ENCODE measurements around the gene KCND2. TPM values are rescaled to one million over a fixed set of nuclear protein-coding genes. Genes with fewer than 3 reads are reported as not detected.

Gene KCND2
- total RNA-seq, 1 donor from 2014 or later = 0.30 TPM

DNA sequence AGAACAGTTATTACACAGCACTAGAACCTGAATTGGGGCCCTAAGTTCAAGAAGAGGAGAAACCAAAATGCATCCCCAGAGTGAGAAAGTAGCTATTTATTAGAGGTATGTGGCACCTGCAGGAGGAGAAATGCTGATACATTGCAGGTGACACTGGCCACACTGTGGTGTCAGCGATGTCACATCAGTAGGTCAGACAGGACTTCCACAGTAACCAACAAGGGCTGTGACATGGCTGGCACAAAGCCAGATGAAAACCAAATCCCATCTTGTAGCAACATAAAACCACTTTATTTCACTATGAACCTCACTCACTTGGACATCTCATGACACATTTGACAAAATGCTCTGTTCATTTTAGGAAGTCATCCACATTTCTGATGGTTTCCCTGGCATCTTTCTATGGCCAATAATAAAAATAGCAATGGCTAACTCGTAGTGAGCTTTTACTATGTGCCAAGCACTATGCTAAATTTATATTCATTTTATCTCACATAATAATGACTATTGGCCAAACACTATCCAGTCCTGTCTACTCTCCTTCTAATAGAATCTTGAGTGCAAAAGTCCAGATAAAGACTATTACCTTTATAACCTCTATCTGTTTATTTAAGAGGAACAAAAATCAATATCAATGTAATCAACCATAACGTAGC is 430.7 kb downstream of the KCND2 start:
- peaks cover 3% of the 10 kb centered on the region for H3K9me3 Mint-ChIP-seq (ENCODE audit: low read depth)
- no peak overlapping the region for H3K27ac Mint-ChIP-seq (ENCODE audit: unreplicated experiment)
- no peak overlapping the region for H3K4me3 Mint-ChIP-seq (ENCODE audit: unreplicated experiment)
- no peaks in the 10 kb centered on the region for H3K27me3 Mint-ChIP-seq (ENCODE audit: low read depth)
- no peak for DNase-seq (ENCODE audit: low spot score)
- no peaks in the 10 kb centered on the region for H3K4me1 Mint-ChIP-seq (ENCODE audit: low read depth)
- no peaks in the 10 kb centered on the region for H3K36me3 Mint-ChIP-seq (ENCODE audit: low read depth)
- TF ChIP-seq, protein P1, sequence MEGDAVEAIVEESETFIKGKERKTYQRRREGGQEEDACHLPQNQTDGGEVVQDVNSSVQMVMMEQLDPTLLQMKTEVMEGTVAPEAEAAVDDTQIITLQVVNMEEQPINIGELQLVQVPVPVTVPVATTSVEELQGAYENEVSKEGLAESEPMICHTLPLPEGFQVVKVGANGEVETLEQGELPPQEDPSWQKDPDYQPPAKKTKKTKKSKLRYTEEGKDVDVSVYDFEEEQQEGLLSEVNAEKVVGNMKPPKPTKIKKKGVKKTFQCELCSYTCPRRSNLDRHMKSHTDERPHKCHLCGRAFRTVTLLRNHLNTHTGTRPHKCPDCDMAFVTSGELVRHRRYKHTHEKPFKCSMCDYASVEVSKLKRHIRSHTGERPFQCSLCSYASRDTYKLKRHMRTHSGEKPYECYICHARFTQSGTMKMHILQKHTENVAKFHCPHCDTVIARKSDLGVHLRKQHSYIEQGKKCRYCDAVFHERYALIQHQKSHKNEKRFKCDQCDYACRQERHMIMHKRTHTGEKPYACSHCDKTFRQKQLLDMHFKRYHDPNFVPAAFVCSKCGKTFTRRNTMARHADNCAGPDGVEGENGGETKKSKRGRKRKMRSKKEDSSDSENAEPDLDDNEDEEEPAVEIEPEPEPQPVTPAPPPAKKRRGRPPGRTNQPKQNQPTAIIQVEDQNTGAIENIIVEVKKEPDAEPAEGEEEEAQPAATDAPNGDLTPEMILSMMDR (IDR thresholded peaks at IDR 0.05) = no peak

DNA sequence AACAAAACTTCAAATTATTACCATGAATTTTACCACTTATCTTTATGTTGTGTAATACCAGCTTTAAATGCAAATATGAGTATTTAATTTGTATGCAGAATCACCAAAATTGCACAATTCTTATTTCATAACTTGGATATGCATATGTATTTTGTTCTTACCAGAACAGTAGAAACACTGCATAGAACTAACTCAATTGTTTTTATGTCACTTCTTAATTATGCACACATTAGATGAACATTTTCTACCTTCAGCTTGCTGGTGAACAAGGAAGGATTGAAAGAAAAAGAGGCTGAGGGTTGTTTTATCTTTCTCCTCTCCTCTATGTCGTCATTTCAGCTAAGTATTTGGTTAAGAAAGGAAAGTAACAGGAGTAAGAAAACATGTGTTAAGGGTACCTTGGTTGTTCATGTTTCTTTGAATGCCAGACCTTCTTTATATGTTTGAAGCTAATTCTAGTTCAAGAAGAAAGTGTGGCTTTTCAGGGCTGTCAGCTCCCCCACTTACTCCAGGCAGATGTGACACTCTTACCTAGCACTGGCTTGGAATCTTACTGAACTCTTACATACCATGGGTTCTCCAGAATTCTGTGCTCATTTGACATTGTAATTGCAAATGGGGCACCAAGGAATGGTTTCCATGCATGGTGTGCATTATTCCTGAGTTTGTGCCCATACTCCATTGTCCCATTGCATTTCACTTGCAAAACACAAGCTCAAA is 436.4 kb downstream of the KCND2 start:
- H3K27ac Mint-ChIP-seq (ENCODE audit: unreplicated experiment) = no peak overlapping the region
- H3K36me3 Mint-ChIP-seq (ENCODE audit: low read depth) = no peaks in the 10 kb centered on the region
- no peak for DNase-seq (ENCODE audit: low spot score)
- TF ChIP-seq, protein P1 (IDR thresholded peaks at IDR 0.05) = no peak
- H3K27me3 Mint-ChIP-seq (ENCODE audit: low read depth) = no peaks in the 10 kb centered on the region
- no peaks in the 10 kb centered on the region for H3K4me1 Mint-ChIP-seq (ENCODE audit: low read depth)
- H3K9me3 Mint-ChIP-seq (ENCODE audit: low read depth) = no peaks in the 10 kb centered on the region
- no peak overlapping the region for H3K4me3 Mint-ChIP-seq (ENCODE audit: unreplicated experiment)

DNA sequence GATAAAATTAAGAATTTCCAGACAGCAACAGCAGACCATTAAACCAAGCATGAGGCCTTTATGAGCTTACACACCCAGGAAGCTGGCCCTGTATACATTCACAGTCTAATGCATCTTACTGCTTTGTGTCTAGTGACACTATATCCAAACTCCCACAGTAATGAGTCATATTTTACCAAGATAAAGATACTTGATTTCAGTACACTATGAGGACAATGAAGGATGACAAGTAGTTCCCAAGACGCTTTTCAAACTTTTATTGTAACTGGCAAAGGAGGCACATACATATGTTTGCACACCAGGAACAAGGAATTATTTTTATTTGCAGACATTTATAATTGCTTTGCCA is 437.0 kb downstream of the KCND2 start:
- DNase-seq (ENCODE audit: low spot score) = no peak
- TF ChIP-seq, protein P1 (IDR thresholded peaks at IDR 0.05) = no peak
- no peak overlapping the region for H3K27ac Mint-ChIP-seq (ENCODE audit: unreplicated experiment)

DNA sequence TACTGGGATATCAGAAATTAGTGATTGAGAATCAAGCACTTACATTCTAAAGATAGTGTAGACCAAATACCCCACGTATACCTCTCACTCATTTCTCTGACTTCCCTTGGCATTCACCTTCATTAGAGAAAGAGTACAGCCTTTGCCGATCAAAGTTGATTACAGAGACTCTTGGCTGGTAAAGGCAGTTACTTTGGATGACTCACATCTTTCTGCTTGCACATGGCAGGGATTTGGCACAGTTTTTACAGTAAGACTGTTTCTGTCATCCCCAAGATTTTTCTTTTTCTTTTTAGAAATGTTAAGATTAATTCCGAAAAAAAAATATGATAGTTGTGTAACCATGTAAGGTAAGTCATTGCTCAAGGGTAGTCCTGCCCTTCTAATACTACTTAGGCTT is 442.0 kb downstream of the KCND2 start:
- H3K27me3 Mint-ChIP-seq (ENCODE audit: low read depth) = no peaks in the 10 kb centered on the region
- TF ChIP-seq, protein P1 (IDR thresholded peaks at IDR 0.05) = no peak
- peaks cover 9% of the 10 kb centered on the region for H3K4me1 Mint-ChIP-seq (ENCODE audit: low read depth)
- H3K4me3 Mint-ChIP-seq (ENCODE audit: unreplicated experiment) = no peak overlapping the region
- H3K9me3 Mint-ChIP-seq (ENCODE audit: low read depth) = peaks cover 2% of the 10 kb centered on the region
- no peak overlapping the region for H3K27ac Mint-ChIP-seq (ENCODE audit: unreplicated experiment)
- H3K36me3 Mint-ChIP-seq (ENCODE audit: low read depth) = no peaks in the 10 kb centered on the region
- DNase-seq (ENCODE audit: low spot score) = no peak

More for the DNA sequence above, 437.0 kb downstream of the KCND2 start:
- no peak overlapping the region for H3K4me3 Mint-ChIP-seq (ENCODE audit: unreplicated experiment)
- H3K9me3 Mint-ChIP-seq (ENCODE audit: low read depth) = no peaks in the 10 kb centered on the region
- no peaks in the 10 kb centered on the region for H3K36me3 Mint-ChIP-seq (ENCODE audit: low read depth)
- H3K4me1 Mint-ChIP-seq (ENCODE audit: low read depth) = no peaks in the 10 kb centered on the region
- no peaks in the 10 kb centered on the region for H3K27me3 Mint-ChIP-seq (ENCODE audit: low read depth)

DNA sequence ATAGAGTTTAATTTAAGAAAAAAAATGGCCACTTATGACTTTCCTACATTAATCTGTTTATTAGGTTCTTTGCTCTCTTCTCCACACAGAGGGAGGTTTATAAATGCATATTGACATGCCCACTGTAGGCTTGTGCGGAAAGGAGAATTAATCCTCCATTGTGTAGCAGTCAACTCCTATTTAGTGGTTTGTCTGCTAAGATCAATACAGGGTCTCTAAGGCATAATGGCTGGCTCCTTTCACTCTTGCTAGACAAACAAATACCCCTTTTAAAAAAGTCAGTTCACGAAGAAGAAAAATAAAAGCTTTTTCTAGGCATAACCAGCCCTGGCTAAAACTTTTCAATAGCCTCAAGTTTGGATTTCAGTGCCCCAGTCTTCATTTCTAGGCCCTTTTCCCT is 443.3 kb downstream of the KCND2 start:
- Mint-ChIP-seq H3K4me3 (ENCODE audit: unreplicated experiment) (no peak overlapping the region), H3K27ac (ENCODE audit: unreplicated experiment) (no peak overlapping the region)

More for the DNA sequence above, 443.3 kb downstream of the KCND2 start:
- Mint-ChIP-seq H3K27me3 (ENCODE audit: low read depth) (no peaks in the 10 kb centered on the region), H3K36me3 (ENCODE audit: low read depth) (no peaks in the 10 kb centered on the region), H3K9me3 (ENCODE audit: low read depth) (peaks cover 2% of the 10 kb centered on the region), H3K4me1 (ENCODE audit: low read depth) (peaks cover 9% of the 10 kb centered on the region)
- DNase-seq (ENCODE audit: low spot score) = no peak
- TF ChIP-seq, protein P1 (IDR thresholded peaks at IDR 0.05) = no peak

Measured in chondrocyte (in vitro differentiated cells).